ENCODE results near the gene CHST11. TPM values are rescaled to one million over a fixed set of nuclear protein-coding genes. Genes with fewer than 3 reads are reported as not detected.

CHST11 gene
- total and polyA plus RNA-seq, 9 of the 15 experiments (the other 6 are each of a cell fraction or from before 2014, with no cell fraction given): 2.3 to 38.7 (median 15.0) TPM

DNA sequence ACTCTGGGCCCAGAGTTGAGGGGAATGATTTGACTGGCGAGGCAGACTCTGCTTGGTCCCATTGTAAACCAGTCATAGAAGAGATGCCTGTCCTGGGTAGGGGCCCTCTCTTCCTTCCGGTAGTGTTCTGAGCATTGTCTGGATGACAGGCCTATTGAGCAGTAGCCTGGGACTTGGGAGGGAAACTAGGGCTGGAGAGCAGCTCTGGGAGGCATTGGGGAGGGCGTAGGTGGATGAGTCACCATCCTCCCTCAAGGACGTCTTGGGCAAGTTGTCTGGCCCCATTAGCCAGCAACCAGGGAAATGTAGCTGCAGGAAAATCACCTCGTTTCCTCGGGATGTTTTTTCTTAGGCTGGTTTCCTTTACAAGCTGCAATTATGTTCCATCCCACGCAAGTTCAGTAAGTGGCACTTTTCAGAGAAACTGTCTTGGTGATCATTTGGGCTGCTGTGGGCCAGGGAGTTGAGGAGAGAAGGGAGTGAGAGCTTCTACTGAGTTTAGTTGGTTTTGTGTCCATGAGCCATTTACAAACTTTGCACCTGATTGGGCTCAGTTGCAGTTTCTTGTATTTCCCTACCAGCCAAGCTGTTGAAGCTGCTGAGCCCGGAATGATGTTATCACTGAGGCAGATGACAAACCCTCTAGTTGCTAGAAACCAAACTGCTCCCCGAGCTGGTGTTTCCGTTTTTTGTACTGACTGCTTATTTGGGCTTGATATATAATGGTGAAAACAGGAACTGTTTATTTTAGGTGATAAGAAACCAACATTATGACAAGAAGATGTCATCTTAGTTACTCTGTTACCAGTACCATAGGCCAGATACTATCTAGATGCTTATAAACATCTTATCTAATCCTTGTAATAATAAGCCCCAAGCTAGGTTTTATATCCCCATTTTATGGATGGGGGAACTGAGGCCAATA lies 147.6 kb downstream of the CHST11 start (continued):
- TF ChIP-seq, protein P1, sequence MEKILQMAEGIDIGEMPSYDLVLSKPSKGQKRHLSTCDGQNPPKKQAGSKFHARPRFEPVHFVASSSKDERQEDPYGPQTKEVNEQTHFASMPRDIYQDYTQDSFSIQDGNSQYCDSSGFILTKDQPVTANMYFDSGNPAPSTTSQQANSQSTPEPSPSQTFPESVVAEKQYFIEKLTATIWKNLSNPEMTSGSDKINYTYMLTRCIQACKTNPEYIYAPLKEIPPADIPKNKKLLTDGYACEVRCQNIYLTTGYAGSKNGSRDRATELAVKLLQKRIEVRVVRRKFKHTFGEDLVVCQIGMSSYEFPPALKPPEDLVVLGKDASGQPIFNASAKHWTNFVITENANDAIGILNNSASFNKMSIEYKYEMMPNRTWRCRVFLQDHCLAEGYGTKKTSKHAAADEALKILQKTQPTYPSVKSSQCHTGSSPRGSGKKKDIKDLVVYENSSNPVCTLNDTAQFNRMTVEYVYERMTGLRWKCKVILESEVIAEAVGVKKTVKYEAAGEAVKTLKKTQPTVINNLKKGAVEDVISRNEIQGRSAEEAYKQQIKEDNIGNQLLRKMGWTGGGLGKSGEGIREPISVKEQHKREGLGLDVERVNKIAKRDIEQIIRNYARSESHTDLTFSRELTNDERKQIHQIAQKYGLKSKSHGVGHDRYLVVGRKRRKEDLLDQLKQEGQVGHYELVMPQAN (IDR thresholded peaks at IDR 0.05; ENCODE audit: borderline replicate concordance): no peak
- no peak for TF ChIP-seq SREBF2 (CRISPR knock-in tag; IDR thresholded peaks at IDR 0.05)
- TF ChIP-seq ZNF75A (CRISPR knock-in tag; IDR thresholded peaks at IDR 0.05): no peak
- peak; percentile 53; the same call in 1 of the 2 replicates for TF ChIP-seq CREM (IDR thresholded peaks at IDR 0.05; ENCODE audit: low read depth)
- TF ChIP-seq, protein P2, sequence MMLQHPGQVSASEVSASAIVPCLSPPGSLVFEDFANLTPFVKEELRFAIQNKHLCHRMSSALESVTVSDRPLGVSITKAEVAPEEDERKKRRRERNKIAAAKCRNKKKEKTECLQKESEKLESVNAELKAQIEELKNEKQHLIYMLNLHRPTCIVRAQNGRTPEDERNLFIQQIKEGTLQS (IDR thresholded peaks at IDR 0.05): peak; percentile 97
- TF ChIP-seq, protein P2 (CRISPR knock-in tag; conservative IDR thresholded peaks at IDR 0.05): peak; percentile 92
- no peak for TF ChIP-seq STAG1 (CRISPR knock-in tag; IDR thresholded peaks at IDR 0.05; ENCODE audit: borderline replicate concordance)
- no peak for TF ChIP-seq MCM3 (IDR thresholded peaks at IDR 0.05)
- TF ChIP-seq POLR2B (IDR thresholded peaks at IDR 0.05; ENCODE audit: low read depth, partially characterized antibody): no peak
- peak; percentile 80 for TF ChIP-seq ARID1B (IDR thresholded peaks at IDR 0.05)
- no peak for TF ChIP-seq TCF7 (IDR thresholded peaks at IDR 0.05; ENCODE audit: borderline replicate concordance)
- no peak for TF ChIP-seq XRCC5 (IDR thresholded peaks at IDR 0.05; ENCODE audit: low read depth, low read length)
- no peak for TF ChIP-seq ZBTB1 (CRISPR knock-in tag; IDR thresholded peaks at IDR 0.05; ENCODE audit: borderline replicate concordance, low read depth)
- TF ChIP-seq KDM5B (IDR thresholded peaks at IDR 0.05; ENCODE audit: insufficient replicate concordance, low read depth, low read length): no peak
- TF ChIP-seq, protein P3, sequence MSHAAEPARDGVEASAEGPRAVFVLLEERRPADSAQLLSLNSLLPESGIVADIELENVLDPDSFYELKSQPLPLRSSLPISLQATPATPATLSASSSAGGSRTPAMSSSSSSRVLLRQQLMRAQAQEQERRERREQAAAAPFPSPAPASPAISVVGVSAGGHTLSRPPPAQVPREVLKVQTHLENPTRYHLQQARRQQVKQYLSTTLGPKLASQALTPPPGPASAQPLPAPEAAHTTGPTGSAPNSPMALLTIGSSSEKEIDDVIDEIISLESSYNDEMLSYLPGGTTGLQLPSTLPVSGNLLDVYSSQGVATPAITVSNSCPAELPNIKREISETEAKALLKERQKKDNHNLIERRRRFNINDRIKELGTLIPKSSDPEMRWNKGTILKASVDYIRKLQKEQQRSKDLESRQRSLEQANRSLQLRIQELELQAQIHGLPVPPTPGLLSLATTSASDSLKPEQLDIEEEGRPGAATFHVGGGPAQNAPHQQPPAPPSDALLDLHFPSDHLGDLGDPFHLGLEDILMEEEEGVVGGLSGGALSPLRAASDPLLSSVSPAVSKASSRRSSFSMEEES (CRISPR knock-in tag; IDR thresholded peaks at IDR 0.05): no peak
- TF ChIP-seq, protein P4, sequence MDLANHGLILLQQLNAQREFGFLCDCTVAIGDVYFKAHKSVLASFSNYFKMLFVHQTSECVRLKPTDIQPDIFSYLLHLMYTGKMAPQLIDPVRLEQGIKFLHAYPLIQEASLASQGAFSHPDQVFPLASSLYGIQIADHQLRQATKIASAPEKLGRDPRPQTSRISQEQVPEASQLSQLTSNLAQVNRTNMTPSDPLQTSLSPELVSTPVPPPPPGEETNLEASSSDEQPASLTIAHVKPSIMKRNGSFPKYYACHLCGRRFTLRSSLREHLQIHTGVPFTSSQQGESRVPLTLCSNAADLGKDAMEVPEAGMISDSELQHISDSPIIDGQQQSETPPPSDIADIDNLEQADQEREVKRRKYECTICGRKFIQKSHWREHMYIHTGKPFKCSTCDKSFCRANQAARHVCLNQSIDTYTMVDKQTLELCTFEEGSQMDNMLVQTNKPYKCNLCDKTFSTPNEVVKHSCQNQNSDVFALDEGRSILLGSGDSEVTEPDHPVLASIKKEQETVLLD (IDR thresholded peaks at IDR 0.05): peak; percentile 36; the same call in 1 of the 2 replicates
- TF ChIP-seq ELF4 (CRISPR knock-in tag; IDR thresholded peaks at IDR 0.05): no peak
- TF ChIP-seq SOX6 (IDR thresholded peaks at IDR 0.05): peak; percentile 76
- no peak for TF ChIP-seq ZNF644 (tag; IDR thresholded peaks at IDR 0.05; ENCODE audit: low read depth)
- no peak for TF ChIP-seq E2F3 (CRISPR knock-in tag; IDR thresholded peaks at IDR 0.05)
- TF ChIP-seq, protein P5, sequence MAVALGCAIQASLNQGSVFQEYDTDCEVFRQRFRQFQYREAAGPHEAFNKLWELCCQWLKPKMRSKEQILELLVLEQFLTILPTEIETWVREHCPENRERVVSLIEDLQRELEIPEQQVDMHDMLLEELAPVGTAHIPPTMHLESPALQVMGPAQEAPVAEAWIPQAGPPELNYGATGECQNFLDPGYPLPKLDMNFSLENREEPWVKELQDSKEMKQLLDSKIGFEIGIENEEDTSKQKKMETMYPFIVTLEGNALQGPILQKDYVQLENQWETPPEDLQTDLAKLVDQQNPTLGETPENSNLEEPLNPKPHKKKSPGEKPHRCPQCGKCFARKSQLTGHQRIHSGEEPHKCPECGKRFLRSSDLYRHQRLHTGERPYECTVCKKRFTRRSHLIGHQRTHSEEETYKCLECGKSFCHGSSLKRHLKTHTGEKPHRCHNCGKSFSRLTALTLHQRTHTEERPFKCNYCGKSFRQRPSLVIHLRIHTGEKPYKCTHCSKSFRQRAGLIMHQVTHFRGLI (CRISPR knock-in tag; IDR thresholded peaks at IDR 0.05): no peak
